HUES6 (cell line): ENCODE data around the gene PTCD3.

Source experiments
- H3K27ac ChIP-seq: 2 replicates; pipeline ENCODE4 v1.7.0; 2013; ENCODE audit warnings: low read depth, mild to moderate bottlenecking, low read length, inconsistent platforms
- H3K27me3 ChIP-seq: 2 replicates; pipeline ENCODE4 v1.6.1; 2013; ENCODE audit warnings: low read length; ENCODE audit not compliant: control insufficient read depth, insufficient read depth
- H3K36me3 ChIP-seq: 2 replicates; pipeline ENCODE4 v1.6.1; 2013; ENCODE audit warnings: low read length; ENCODE audit not compliant: control insufficient read depth, insufficient read depth
- H3K4me1 ChIP-seq: 2 replicates; pipeline ENCODE4 v1.6.1; 2013; ENCODE audit warnings: low read length; ENCODE audit not compliant: control insufficient read depth, insufficient read depth
- H3K4me3 ChIP-seq: 2 replicates; pipeline ENCODE4 v1.5.1; 2013; ENCODE audit warnings: low read depth, low read length
- H3K9ac ChIP-seq: one replicate; pipeline ENCODE4 v1.6.1; 2013; ENCODE audit warnings: mild to moderate bottlenecking, low read length
- H3K9me3 ChIP-seq: 2 replicates; pipeline ENCODE4 v1.6.1; 2013; ENCODE audit warnings: low read depth, low read length; ENCODE audit not compliant: control insufficient read depth, insufficient read depth

PTCD3 gene

GRCh38 chr2:86150502-86150901 lies 44.5 kb downstream of the PTCD3 start:
- H3K36me3 ChIP-seq, result peaks cover 84% of the 10 kb centered on the region

GRCh38 chr2:86157009-86157556 lies 51.0 kb downstream of the PTCD3 start:
- H3K27me3 ChIP-seq, result no peaks in the 10 kb centered on the region
- H3K36me3 ChIP-seq, result peaks cover 73% of the 10 kb centered on the region
- no peak overlapping the region for H3K4me3 ChIP-seq
- no peak overlapping the region for H3K9ac ChIP-seq
- H3K9me3 ChIP-seq, result no peaks in the 10 kb centered on the region
- no peak overlapping the region for H3K27ac ChIP-seq
- no peaks in the 10 kb centered on the region for H3K4me1 ChIP-seq

More at GRCh38 chr2:86150502-86150901, 44.5 kb downstream of the PTCD3 start:
- Histone ChIP-seq H3K27ac (no peak overlapping the region), H3K9ac (no peak overlapping the region), H3K4me3 (no peak overlapping the region), H3K4me1 (no peaks in the 10 kb centered on the region), H3K27me3 (no peaks in the 10 kb centered on the region), H3K9me3 (no peaks in the 10 kb centered on the region)

- H3K27ac ChIP-seq, result no peak overlapping the region
- no peaks in the 10 kb centered on the region for H3K9me3 ChIP-seq
- H3K27me3 ChIP-seq, result no peaks in the 10 kb centered on the region
- peaks cover 76% of the 10 kb centered on the region for H3K36me3 ChIP-seq
- no peak overlapping the region for H3K4me3 ChIP-seq
- no peaks in the 10 kb centered on the region for H3K4me1 ChIP-seq
- no peak overlapping the region for H3K9ac ChIP-seq
Observed at GRCh38 chr2:86158286-86158685, 52.3 kb downstream of the PTCD3 start.

- Histone ChIP-seq H3K27ac (no peak overlapping the region), H3K9me3 (no peaks in the 10 kb centered on the region), H3K36me3 (peaks cover 77% of the 10 kb centered on the region), H3K4me3 (no peak overlapping the region), H3K27me3 (no peaks in the 10 kb centered on the region), H3K9ac (no peak overlapping the region), H3K4me1 (no peaks in the 10 kb centered on the region)
Observed at GRCh38 chr2:86160156-86160952, 54.3 kb downstream of the PTCD3 start.

GRCh38 chr2:86170449-86170848 lies 64.4 kb downstream of the PTCD3 start:
- H3K27me3 ChIP-seq, result no peaks in the 10 kb centered on the region
- H3K4me1 ChIP-seq, result no peaks in the 10 kb centered on the region
- H3K36me3 ChIP-seq, result peaks cover 66% of the 10 kb centered on the region
- H3K9me3 ChIP-seq, result no peaks in the 10 kb centered on the region
- no peak overlapping the region for H3K27ac ChIP-seq
- no peak overlapping the region for H3K9ac ChIP-seq
- no peak overlapping the region for H3K4me3 ChIP-seq

GRCh38 chr2:86171295-86171694 lies 65.3 kb downstream of the PTCD3 start:
- H3K27me3 ChIP-seq, result no peaks in the 10 kb centered on the region
- H3K4me3 ChIP-seq, result no peak overlapping the region
- no peak overlapping the region for H3K9ac ChIP-seq
- H3K36me3 ChIP-seq, result peaks cover 63% of the 10 kb centered on the region
- no peak overlapping the region for H3K27ac ChIP-seq
- no peaks in the 10 kb centered on the region for H3K9me3 ChIP-seq
- H3K4me1 ChIP-seq, result no peaks in the 10 kb centered on the region

GRCh38 chr2:86172610-86173009 lies 66.6 kb downstream of the PTCD3 start:
- Histone ChIP-seq H3K27me3 (no peaks in the 10 kb centered on the region), H3K36me3 (peaks cover 69% of the 10 kb centered on the region), H3K9me3 (no peaks in the 10 kb centered on the region), H3K9ac (no peak overlapping the region), H3K4me3 (no peak overlapping the region), H3K4me1 (no peaks in the 10 kb centered on the region), H3K27ac (no peak overlapping the region)

- no peak overlapping the region for H3K27ac ChIP-seq
- H3K9me3 ChIP-seq, result no peaks in the 10 kb centered on the region
- no peaks in the 10 kb centered on the region for H3K4me1 ChIP-seq
- H3K4me3 ChIP-seq, result no peak overlapping the region
- no peak overlapping the region for H3K9ac ChIP-seq
- H3K36me3 ChIP-seq, result peaks cover 68% of the 10 kb centered on the region
- H3K27me3 ChIP-seq, result no peaks in the 10 kb centered on the region
Observed at GRCh38 chr2:86174445-86174844, 68.4 kb downstream of the PTCD3 start.

- peaks cover 61% of the 10 kb centered on the region for H3K36me3 ChIP-seq
- no peak overlapping the region for H3K9ac ChIP-seq
- H3K27me3 ChIP-seq, result no peaks in the 10 kb centered on the region
- H3K4me1 ChIP-seq, result no peaks in the 10 kb centered on the region
- no peaks in the 10 kb centered on the region for H3K9me3 ChIP-seq
- no peak overlapping the region for H3K4me3 ChIP-seq
- H3K27ac ChIP-seq, result no peak overlapping the region
Observed at GRCh38 chr2:86175828-86176227, 69.8 kb downstream of the PTCD3 start.

GRCh38 chr2:86176597-86176996 lies 70.6 kb downstream of the PTCD3 start:
- no peak overlapping the region for H3K27ac ChIP-seq
- H3K9me3 ChIP-seq, result no peaks in the 10 kb centered on the region
- no peak overlapping the region for H3K4me3 ChIP-seq
- H3K9ac ChIP-seq, result no peak overlapping the region
- no peaks in the 10 kb centered on the region for H3K4me1 ChIP-seq
- H3K27me3 ChIP-seq, result no peaks in the 10 kb centered on the region
- peaks cover 58% of the 10 kb centered on the region for H3K36me3 ChIP-seq

- Histone ChIP-seq H3K27ac (no peak overlapping the region), H3K4me3 (no peak overlapping the region), H3K4me1 (no peaks in the 10 kb centered on the region), H3K36me3 (peaks cover 16% of the 10 kb centered on the region), H3K9me3 (no peaks in the 10 kb centered on the region), H3K9ac (no peak overlapping the region), H3K27me3 (no peaks in the 10 kb centered on the region)
Observed at GRCh38 chr2:86185517-86186212, 79.6 kb downstream of the PTCD3 start.
